ENCODE measurements around the gene BBX.

The BBX gene

GRCh38 chr3:107612664-107613084 lies 89.9 kb downstream of the BBX start:
- no peak for DNase-seq (ENCODE audit: extremely low read depth, low read depth)
- TF ChIP-seq, protein P1, sequence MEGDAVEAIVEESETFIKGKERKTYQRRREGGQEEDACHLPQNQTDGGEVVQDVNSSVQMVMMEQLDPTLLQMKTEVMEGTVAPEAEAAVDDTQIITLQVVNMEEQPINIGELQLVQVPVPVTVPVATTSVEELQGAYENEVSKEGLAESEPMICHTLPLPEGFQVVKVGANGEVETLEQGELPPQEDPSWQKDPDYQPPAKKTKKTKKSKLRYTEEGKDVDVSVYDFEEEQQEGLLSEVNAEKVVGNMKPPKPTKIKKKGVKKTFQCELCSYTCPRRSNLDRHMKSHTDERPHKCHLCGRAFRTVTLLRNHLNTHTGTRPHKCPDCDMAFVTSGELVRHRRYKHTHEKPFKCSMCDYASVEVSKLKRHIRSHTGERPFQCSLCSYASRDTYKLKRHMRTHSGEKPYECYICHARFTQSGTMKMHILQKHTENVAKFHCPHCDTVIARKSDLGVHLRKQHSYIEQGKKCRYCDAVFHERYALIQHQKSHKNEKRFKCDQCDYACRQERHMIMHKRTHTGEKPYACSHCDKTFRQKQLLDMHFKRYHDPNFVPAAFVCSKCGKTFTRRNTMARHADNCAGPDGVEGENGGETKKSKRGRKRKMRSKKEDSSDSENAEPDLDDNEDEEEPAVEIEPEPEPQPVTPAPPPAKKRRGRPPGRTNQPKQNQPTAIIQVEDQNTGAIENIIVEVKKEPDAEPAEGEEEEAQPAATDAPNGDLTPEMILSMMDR (IDR thresholded peaks at IDR 0.05; ENCODE audit: low read depth, low read length) = no peak

DNA sequence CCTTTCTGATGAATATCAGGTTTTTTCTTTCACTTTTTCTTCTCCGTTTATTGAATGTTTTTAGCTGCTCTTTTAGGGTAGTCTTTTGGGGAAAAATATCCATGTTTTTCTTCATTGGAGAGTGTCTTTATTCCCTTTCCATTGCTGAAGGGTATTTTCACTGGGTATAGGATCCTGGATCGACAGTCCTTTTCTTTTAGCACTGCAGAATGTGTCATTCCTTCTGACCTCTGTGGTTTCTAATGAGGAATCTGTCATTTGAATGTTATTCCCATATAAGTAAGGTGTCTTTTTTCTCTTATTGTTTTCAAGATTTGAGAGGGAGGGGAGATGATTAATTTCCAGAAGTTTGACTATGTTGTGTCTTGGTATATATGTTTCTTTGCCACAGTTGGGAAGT lies 96.8 kb downstream of the BBX start:
- no peak for DNase-seq (ENCODE audit: extremely low read depth, low read depth)
- TF ChIP-seq, protein P1 (IDR thresholded peaks at IDR 0.05; ENCODE audit: low read depth, low read length) = no peak

DNA sequence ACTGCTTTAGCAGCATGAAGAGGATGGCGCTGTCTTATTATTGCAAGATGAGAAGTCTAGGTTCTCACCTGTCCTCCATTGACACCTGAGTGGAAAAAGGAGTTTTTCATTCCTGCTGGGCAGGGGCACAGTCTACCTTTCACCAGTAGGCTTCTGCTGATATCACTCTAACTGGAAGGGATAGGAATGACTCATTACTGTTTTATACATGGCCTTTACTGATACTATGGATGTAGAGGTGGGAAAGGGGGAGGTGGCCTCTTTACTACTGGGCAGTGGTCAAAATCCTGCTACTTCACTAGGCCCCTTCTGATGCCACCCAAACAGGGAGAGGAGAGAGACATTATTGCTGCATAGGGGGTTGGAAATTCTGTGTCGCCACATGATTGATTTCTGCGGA lies 97.8 kb downstream of the BBX start:
- no peak for DNase-seq (ENCODE audit: extremely low read depth, low read depth)
- TF ChIP-seq, protein P1 (IDR thresholded peaks at IDR 0.05; ENCODE audit: low read depth, low read length) = no peak

DNA sequence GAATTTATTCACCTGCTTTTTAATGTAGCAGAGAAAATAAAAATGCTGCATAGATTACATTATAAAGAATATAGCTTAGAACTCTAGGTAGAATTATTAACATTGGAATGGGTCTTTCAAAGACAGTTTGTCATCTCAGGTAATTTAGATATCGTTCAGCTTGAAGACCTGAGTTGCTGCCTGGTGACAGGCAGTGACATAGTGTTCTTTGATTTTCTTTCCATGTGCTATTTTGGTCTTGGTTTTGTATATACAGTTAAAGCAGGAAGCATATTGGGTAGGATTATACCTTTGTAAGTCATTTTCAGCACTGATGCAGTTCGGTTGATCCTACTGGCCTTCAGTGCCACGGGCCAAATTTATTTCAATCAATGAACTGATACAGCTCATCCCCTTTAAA lies 98.7 kb downstream of the BBX start:
- no peak for DNase-seq (ENCODE audit: extremely low read depth, low read depth)
- TF ChIP-seq, protein P1 (IDR thresholded peaks at IDR 0.05; ENCODE audit: low read depth, low read length) = no peak

GRCh38 chr3:107627962-107628542 lies 105.3 kb downstream of the BBX start:
- no peak for DNase-seq (ENCODE audit: extremely low read depth, low read depth)
- TF ChIP-seq, protein P1 (IDR thresholded peaks at IDR 0.05; ENCODE audit: low read depth, low read length) = no peak; the same call in 1 of the 2 replicates

GRCh38 chr3:107629566-107629965 lies 106.8 kb downstream of the BBX start:
- no peak for DNase-seq (ENCODE audit: extremely low read depth, low read depth)
- TF ChIP-seq, protein P1 (IDR thresholded peaks at IDR 0.05; ENCODE audit: low read depth, low read length) = no peak

DNA sequence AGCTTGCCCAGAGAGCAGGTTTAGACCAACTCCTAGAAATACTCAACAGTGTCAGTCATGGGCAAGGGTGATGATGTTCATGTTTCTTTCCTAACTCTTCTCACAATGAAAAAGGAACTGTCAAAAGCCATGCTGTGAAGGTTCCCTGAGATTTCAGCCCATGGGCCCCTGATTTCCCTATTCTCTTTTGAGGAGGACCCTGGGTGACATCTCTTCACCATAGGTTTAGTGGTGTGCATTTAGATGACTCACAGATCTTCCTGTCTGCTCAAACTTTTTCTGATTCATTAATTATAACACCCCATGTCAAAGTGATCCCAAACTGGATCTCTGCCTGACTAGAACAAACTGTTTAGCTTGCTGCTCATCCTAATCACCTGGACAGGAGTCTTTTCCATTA lies 108.0 kb downstream of the BBX start:
- DNase-seq (ENCODE audit: extremely low read depth, low read depth) = no peak
- TF ChIP-seq, protein P1 (IDR thresholded peaks at IDR 0.05; ENCODE audit: low read depth, low read length) = no peak
